ENCODE data around the gene SPOCK2. TPM values are rescaled to one million over a fixed set of nuclear protein-coding genes. Genes with fewer than 3 reads are reported as not detected.
A peak's percentile ranks its signal among the peaks of the same experiment; 100 is the strongest.

The SPOCK2 gene
- total RNA-seq, 1 donor: under 0.01 TPM

DNA sequence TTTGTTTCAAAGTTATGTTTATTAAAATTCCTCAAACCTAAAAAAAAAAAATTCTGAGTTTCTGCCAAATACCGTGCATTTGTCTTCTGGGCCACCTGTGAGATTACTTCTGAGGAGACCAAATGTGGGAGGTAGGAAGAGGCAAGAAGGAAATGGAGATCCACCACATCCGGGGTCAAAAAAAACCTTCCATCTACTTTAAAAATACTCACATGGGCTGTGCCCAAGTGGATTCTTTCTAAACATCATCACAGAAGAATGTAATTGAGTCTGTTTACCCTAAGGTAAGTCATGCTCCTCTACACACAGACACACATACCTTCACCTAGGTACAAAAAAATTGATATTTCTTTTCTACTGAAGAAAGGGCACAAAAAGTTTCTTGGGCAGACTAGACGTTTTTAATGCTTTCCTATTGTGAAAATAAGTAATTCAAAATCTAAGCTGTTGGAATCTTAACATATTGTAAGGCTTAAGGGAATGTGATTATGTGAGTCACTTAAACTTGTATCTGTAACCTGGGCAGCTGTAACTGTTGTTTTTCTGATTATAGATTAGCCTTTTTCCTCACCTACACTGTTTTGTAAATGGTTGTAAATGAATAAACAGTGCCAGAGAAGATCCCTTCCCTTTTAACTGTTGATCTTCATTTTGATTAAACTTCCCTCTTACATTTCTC lies 19.1 kb upstream of the SPOCK2 start:
- DNase-seq (ENCODE audit: low read depth): no peak
- TF ChIP-seq, protein P1, sequence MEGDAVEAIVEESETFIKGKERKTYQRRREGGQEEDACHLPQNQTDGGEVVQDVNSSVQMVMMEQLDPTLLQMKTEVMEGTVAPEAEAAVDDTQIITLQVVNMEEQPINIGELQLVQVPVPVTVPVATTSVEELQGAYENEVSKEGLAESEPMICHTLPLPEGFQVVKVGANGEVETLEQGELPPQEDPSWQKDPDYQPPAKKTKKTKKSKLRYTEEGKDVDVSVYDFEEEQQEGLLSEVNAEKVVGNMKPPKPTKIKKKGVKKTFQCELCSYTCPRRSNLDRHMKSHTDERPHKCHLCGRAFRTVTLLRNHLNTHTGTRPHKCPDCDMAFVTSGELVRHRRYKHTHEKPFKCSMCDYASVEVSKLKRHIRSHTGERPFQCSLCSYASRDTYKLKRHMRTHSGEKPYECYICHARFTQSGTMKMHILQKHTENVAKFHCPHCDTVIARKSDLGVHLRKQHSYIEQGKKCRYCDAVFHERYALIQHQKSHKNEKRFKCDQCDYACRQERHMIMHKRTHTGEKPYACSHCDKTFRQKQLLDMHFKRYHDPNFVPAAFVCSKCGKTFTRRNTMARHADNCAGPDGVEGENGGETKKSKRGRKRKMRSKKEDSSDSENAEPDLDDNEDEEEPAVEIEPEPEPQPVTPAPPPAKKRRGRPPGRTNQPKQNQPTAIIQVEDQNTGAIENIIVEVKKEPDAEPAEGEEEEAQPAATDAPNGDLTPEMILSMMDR (IDR thresholded peaks at IDR 0.05; ENCODE audit: insufficient read depth, low read depth, low read length): no peak
- H3K4me3 ChIP-seq (ENCODE audit: low read depth, low read length): no peak overlapping the region

- no peak for DNase-seq (ENCODE audit: low read depth)
- TF ChIP-seq, protein P1 (IDR thresholded peaks at IDR 0.05; ENCODE audit: insufficient read depth, low read depth, low read length): no peak
- H3K4me3 ChIP-seq (ENCODE audit: low read depth, low read length): no peak overlapping the region
Measured at GRCh38 chr10:72106896-72107295, 18.5 kb upstream of the SPOCK2 start.

DNA sequence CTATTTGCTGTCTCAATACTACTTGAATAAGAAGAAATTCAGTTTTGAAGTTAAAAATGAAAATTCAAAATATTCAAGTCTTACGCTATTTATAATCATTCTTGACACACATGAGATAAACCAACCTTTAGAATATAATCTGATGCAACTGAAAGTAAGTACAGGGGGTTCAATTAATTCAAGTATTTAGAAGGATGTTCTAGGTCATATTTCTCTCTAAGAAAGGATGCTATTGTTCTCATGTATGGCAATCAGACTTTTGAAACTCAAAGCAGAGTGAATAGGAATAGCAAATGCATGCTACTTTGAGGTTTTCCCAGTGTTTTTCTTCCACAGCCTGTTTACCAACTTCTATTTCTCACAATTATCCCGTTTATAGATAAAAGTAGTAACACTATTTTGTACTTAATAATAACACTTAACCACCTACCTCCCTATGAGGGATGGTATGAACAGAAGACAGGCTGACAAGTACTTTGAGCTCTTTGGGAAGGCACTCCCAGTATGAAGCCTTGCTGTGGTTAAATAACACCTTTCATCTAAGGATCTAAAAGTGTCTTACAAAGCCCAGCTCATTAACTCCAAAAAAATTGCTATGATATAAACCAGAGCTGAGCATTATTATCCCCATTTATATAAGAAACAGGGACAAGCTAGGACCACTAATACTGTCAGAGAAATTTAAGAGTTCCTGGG lies 18.0 kb upstream of the SPOCK2 start:
- DNase-seq (ENCODE audit: low read depth): no peak
- no peak overlapping the region for H3K4me3 ChIP-seq (ENCODE audit: low read depth, low read length)

DNA sequence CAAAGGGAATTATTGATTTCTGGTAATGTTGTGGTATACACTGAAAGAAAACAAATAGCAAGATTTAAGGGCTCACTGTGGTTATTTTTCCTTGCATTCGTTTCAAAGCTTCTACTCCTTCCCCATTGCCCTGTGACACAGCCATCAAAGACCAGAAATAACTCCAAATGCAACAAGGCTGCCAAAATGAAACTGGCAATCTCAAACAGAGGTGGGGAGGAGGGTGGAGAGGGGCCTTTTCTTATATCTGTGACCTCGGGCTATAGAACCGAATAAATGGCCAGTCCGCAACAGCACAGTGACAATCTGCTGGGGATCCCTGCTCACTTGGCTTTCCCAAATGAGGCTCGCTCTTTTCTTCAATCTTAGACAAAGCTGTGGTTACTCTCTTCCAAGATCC lies 17.4 kb upstream of the SPOCK2 start:
- TF ChIP-seq, protein P1 (IDR thresholded peaks at IDR 0.05; ENCODE audit: insufficient read depth, low read depth, low read length): no peak
- H3K4me3 ChIP-seq (ENCODE audit: low read depth, low read length): no peak overlapping the region
- no peak for DNase-seq (ENCODE audit: low read depth)

More for the DNA sequence above, 18.0 kb upstream of the SPOCK2 start:
- TF ChIP-seq, protein P1 (IDR thresholded peaks at IDR 0.05; ENCODE audit: insufficient read depth, low read depth, low read length): no peak

GRCh38 chr10:72105098-72105475 lies 16.7 kb upstream of the SPOCK2 start:
- no peak for DNase-seq (ENCODE audit: low read depth)
- no peak overlapping the region for H3K4me3 ChIP-seq (ENCODE audit: low read depth, low read length)
- TF ChIP-seq, protein P1 (IDR thresholded peaks at IDR 0.05; ENCODE audit: insufficient read depth, low read depth, low read length): no peak

GRCh38 chr10:72104472-72105097 lies 16.2 kb upstream of the SPOCK2 start:
- no peak overlapping the region for H3K4me3 ChIP-seq (ENCODE audit: low read depth, low read length)
- DNase-seq (ENCODE audit: low read depth): peak; percentile 43
- TF ChIP-seq, protein P1 (IDR thresholded peaks at IDR 0.05; ENCODE audit: insufficient read depth, low read depth, low read length): no peak
